Suppressor macrophage treated with lipopolysaccharide for 4 hours (primary cell): ENCODE measurements around the gene DNAH8.

Experiments used
- DNase-seq: peaks from one replicate; pipeline ENCODE4 v3.0.0-alpha.2; 2020

The DNAH8 gene, protein sequence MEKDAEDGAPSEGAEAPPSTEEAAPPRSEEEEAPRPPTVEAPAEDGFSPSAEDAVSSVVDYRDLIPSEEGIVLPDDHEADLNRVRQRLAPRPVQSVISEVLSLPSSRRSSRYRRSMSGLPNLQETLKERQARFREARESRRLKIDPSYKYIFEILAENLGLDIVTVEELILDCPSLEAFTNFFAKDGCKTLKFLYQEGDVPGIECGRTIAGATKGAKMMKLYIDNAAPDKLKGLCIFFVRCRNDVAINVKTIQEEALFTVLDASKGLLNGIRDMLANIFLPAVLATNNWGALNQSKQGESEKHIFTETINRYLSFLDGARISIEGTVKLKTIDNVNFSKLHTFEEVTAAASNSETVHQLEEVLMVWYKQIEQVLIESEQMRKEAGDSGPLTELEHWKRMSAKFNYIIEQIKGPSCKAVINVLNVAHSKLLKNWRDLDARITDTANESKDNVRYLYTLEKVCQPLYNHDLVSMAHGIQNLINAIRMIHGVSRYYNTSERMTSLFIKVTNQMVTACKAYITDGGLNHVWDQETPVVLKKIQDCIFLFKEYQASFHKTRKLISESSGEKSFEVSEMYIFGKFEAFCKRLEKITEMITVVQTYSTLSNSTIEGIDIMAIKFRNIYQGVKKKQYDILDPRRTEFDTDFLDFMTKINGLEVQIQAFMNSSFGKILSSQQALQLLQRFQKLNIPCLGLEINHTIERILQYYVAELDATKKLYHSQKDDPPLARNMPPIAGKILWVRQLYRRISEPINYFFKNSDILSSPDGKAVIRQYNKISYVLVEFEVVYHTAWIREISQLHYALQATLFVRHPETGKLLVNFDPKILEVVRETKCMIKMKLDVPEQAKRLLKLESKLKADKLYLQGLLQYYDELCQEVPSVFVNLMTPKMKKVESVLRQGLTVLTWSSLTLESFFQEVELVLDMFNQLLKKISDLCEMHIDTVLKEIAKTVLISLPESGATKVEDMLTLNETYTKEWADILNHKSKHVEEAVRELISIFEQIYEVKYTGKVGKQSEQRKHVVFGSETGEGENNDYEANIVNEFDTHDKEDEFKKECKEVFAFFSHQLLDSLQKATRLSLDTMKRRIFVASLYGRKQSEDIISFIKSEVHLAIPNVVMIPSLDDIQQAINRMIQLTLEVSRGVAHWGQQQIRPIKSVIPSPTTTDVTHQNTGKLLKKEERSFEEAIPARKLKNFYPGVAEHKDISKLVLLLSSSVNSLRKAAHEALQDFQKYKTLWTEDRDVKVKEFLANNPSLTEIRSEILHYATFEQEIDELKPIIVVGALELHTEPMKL (N-terminal part only)

DNA sequence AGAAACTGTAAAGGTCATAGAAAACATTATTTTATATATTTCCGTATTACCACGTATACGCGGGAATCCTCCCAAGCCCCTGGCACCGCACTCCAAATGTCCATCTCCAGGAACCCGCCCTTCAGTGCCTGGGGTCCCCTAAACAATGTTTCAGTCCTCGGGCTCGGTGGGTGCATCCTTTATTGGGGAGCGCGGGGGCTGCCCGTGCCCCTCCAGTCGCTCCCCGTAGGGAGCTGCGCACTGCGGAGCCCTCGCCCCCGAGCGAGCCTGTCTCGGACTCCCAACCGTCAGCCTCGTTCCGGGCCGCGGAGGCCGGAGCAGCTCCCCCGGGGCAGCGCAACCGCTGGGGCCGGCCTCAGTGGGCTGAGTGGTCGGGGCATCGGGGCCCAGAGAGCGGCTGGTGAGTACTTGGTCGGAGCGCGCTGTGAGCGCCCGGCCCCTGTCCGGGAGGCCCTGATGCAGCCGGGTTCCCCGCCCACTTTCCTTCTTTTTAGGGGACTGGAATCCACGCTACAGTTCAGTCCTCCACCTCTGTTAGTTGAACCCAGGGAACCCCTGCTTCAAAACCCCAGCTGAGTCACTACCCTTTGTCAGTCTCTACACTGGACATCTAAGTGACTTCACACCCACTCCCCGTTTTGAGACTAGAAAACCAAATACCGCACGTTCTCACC lies at the start of gene DNAH8:
TSS of gene DNAH8 (plus strand) at position 296 of the 674 bp plus-strand sequence. CDS start 7,499 bp downstream, outside the sequence.
- no peak for DNase-seq

DNA sequence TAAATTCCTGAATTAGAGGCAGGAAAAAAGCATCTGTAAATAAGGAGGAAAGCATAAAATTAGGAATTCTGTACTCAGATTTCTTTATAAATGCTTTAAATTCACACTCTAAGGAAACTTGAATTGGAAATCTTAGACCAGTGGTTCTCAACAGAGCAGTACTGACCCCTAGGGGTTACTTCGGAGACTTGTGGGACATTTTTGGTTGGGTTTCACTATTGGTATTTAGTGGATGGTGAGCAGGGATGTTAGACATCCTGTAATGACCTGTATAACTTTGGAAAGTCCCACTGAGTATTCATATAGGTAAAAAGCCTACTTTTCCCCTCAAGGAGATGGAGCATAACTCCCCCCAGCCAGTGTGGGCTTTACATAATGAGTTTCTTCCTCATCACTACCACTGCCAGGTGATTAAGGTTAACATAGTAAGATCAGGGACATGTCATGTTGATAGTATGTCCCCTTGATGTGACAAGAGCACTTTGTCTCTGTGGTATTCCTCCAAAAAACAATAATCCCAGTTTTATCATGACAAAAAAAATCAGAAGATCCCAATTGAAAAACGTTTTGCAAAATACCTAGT lies 43.1 kb upstream of the DNAH8 start:
- peak; percentile 72 for DNase-seq

- DNase-seq: peak; percentile 62
Measured at GRCh38 chr6:38673397-38674165, 41.5 kb upstream of the DNAH8 start.

- no peak for DNase-seq
Measured at GRCh38 chr6:38676236-38676973, 38.7 kb upstream of the DNAH8 start.

DNA sequence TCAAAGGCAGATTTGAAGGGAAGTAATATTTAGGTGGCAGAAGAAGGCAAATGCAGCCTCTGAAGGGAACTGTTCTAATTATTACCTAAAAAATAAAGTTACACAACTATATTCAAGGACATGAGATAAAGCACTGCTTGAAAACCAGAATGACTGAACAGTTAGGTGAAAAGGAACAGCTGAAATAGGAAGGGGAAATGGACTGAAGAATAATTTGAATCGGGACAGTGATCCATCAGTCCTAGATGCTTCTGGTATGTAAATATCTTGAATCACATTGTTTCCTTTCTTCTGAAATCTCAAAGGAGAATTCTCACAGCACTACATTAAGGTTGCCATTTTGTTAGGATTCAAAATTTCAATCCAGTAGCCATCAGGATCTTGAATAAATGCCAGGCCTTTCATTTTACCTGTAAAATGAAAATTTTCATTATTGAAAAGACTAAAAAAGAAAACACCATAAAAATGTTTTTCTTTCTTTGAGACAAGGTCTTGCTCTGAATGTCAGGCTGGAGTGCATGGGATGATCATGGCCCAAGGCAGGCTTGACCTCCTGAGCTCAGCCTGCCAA lies 38.1 kb upstream of the DNAH8 start:
- DNase-seq: no peak

- DNase-seq: no peak
Measured at GRCh38 chr6:38678178-38678760, 36.8 kb upstream of the DNAH8 start.

GRCh38 chr6:38679668-38680067 lies 35.4 kb upstream of the DNAH8 start:
- DNase-seq: no peak

DNA sequence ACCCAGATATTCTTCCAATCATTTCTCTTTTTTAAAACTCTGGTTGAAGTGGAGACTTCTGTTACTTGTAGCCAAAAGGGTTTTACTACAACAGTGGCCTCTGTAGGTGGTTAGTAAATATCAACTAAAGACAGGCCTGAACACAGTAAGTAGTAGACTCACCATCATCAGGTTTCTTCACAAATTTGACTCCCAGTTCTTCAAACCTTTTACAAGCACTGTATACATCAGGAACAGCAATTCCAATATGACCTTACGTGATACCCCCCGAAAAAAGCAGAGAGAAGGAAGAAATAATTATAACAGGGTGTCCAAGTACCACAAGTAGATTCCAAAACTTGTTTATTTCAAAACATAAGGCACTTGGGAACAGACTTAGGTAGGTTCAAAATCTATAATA lies 33.3 kb upstream of the DNAH8 start:
- DNase-seq: no peak

- no peak for DNase-seq
Measured at GRCh38 chr6:38684237-38684636, 30.9 kb upstream of the DNAH8 start.

DNA sequence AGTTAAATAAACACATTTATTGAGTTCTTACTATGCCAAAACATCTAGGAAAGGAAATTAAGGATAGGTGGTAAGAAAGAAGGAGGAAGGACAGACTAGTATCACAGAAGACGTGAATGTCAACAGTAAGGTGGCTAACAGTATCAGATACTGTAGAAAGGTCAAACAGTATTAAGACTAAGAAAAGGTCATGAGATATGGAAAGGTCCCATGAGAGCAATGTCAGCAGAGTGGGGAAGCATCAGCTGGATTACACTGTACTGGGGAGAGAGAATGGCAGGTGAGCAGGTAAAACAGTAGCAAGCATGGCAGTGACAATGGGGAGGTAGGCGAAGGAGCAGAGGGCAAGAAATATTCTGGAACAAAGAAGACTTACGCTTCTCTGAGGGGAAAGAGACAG lies 30.2 kb upstream of the DNAH8 start:
- DNase-seq: no peak

- no peak for DNase-seq
Measured at GRCh38 chr6:38686270-38687042, 28.7 kb upstream of the DNAH8 start.

DNA sequence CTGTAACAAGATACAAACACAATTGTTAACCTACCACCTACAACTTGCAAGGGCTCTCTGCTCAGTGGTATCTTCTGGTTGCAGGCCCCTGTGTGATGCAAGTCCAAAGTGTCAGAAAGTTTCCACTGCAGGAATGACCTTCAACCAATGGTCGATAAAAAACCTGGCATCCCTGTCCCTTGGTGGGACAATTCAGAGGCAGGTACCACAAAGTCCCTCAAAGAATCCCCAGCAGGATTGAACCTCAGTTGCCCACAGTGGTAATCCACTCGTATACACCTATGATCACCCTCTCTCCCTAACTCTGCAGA lies 28.1 kb upstream of the DNAH8 start:
- DNase-seq: no peak

DNA sequence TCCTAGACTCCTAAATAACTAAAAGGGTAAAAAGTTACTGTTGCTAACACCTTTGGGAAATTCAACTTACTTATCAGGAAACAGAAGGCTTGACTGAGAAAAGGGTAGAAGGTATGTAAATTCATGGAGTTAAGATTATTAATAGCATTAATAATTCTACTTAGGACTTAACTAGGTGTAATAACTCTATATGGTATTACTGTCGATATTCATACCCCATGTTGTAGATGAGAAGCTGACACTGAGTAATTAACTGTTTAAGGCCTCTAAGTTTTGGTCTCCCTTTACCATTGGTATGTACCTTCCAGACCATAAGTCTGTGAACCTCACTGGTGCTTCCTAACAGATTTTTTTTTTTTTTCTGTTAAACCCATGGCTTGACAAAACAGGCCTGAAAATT lies 27.6 kb upstream of the DNAH8 start:
- DNase-seq: no peak

DNA sequence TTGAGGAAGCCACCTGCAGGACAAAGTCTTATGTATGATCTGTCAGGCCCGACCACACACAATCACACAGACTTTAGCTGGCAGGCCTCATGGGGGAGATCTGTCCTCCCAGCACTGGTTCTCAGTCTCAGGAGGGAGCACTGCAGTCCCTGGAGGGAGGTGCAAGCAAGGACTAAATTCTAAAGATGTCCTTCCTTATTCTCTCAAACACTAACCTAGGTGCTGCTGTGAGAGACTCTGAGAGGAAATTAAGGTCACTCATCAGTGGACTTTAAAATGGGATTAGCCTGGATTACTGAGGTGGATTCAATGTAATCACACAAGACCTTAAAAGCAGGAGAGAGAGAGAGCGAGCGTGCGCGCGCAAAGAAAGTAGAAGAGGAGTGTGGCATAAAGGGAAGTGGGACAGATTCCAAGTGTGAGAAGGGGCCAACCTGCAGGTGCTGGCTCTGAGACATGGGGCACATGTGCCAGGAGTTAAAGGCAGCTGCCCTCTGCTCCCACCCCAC lies 26.5 kb upstream of the DNAH8 start:
- no peak for DNase-seq

DNA sequence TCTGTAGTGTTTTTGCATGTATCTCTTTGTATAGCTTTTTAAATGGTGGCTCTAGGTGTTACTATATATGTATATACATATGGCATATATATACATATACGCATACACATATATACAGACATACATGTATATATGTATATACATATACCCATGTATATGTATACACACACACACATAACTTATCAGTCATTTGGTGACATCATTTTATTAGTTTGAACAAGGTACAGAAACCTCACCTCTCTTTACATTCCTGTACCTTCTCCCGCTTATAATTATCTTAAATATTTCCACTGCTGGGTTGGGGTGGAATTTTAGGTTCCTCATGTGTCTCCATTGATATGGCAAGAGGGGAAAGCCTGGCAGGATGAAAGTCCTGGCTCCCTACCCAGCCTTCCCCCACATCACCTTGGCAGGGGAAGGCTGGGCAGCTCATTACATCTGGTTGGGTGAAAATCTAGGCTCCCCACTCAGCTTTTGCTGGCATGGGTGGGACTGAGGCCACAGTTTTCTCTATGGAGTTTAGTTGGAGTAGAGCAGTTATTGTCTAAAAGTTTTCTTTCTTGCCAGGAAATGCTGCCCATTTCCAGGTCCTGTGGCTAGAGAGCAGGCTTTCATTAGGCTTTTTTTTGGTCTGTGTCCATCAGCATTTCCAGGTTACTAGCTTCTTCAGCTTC lies 19.7 kb upstream of the DNAH8 start:
- DNase-seq: no peak

- no peak for DNase-seq
Measured at GRCh38 chr6:38695933-38696332, 19.2 kb upstream of the DNAH8 start.

DNA sequence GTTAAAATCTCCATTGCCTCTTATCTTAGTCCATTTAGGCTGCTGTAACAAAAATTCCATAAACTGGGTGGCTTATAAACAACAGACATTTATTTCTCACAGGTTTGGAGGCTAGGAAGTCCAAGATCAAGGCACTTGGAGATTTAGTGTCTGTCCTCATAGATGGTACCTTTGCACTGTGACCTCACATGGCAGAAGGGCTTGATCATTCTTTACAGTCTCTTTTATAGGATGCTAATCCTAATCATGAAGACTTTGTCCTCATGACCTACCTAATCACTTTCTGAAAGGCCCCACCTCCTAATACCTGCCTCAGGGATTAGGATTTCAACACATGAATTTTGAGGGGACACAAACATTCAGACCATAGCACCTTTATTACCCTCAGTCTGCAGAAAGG lies 18.8 kb upstream of the DNAH8 start:
- no peak for DNase-seq

- no peak for DNase-seq
Measured at GRCh38 chr6:38697846-38698245, 17.3 kb upstream of the DNAH8 start.
